HEK293 (cell line): ENCODE results near the gene B4GALNT3.

Experiments
- CTCF ChIA-PET: fragments of 350-600 bp; formaldehyde crosslinking; extraction: SDS; loops from one replicate; lab custom pipeline; 2021; ENCODE audit warnings: antibody characterized with exemption; lab: Yijun Ruan, JAX
- POLR2A ChIA-PET: fragments of 300-600 bp; formaldehyde crosslinking; extraction: SDS; loops from one replicate; lab custom pipeline; 2020; ENCODE audit warnings: antibody characterized with exemption, inconsistent platforms; lab: Yijun Ruan, JAX
- H3K27ac ChIP-seq: fragments of 200-500 bp; sonication (Bioruptor generic); 2 replicates; pipeline ENCODE4 v1.5.1; 2014; ENCODE audit warnings: low read depth, low read length, control low read depth, inconsistent platforms; ENCODE audit errors: extremely low read depth
- H3K36me3 ChIP-seq, 2 experiments: fragments of 200-500 bp in 1 of 2; sonication (Bioruptor generic) in 1 of 2; 1 replicate in 1 of 2; 2 replicates in 1 of 2; pipeline ENCODE4 v1.5.1; 2014 to 2017; ENCODE audit warnings: inconsistent platforms in 2 of 2, low read length in 2 of 2; ENCODE audit not compliant: control insufficient read depth in 2 of 2, insufficient read depth in 1 of 2
- H3K4me1 ChIP-seq: fragments of 200-500 bp; sonication (Bioruptor generic); 2 replicates; pipeline ENCODE4 v1.5.1; 2014; ENCODE audit warnings: mild to moderate bottlenecking, low read length, inconsistent platforms; ENCODE audit not compliant: control insufficient read depth, insufficient read depth
- H3K4me3 ChIP-seq: 2 replicates; pipeline ENCODE4 v1.5.1; 2011; ENCODE audit warnings: low read depth, mild to moderate bottlenecking, control low read depth, low read length, moderate library complexity
- H3K9me3 ChIP-seq: fragments of 200-500 bp; sonication (Bioruptor generic); 2 replicates; pipeline ENCODE4 v1.5.1; 2014; ENCODE audit warnings: low read depth, low read length, inconsistent platforms; ENCODE audit not compliant: control insufficient read depth, insufficient read depth
- EGR2 ChIP-seq: fragments of 450-650 bp; formaldehyde crosslinking; IDR thresholded peaks from 2 replicates; pipeline ENCODE4 v1.5.1; 2016; ENCODE audit warnings: low read depth, missing biosample characterization, missing genetic modification characterization
- HIC1 ChIP-seq: fragments of 450-650 bp; formaldehyde crosslinking; IDR thresholded peaks from 2 replicates; pipeline ENCODE4 v1.5.1; 2016; ENCODE audit warnings: missing biosample characterization, missing genetic modification characterization
- MEIS1 ChIP-seq: sonication (generic); formaldehyde crosslinking; IDR thresholded peaks from 2 replicates; pipeline ENCODE4 v1.8.1; 2022; ENCODE audit warnings: missing genetic modification reagents, mild to moderate bottlenecking, borderline replicate concordance
- PRDM1 ChIP-seq: fragments of 450-650 bp; formaldehyde crosslinking; IDR thresholded peaks from 2 replicates; pipeline ENCODE4; 2016; ENCODE audit warnings: missing biosample characterization, missing genetic modification characterization
- SP2 ChIP-seq: fragments of 450-650 bp; formaldehyde crosslinking; IDR thresholded peaks from 2 replicates; pipeline ENCODE4 v1.5.1; 2016; ENCODE audit warnings: missing biosample characterization, missing genetic modification characterization
- SP7 ChIP-seq: fragments of 450-650 bp; formaldehyde crosslinking; IDR thresholded peaks from 2 replicates; pipeline ENCODE4 v1.5.1; 2016; ENCODE audit warnings: missing biosample characterization, missing genetic modification characterization
- TRIM28 ChIP-seq: IDR thresholded peaks from 2 replicates; pipeline ENCODE4 v1.6.1; 2011; ENCODE audit warnings: low read length, control low read depth, borderline replicate concordance
- WT1 ChIP-seq: fragments of 450-650 bp; formaldehyde crosslinking; IDR thresholded peaks from 2 replicates; pipeline ENCODE4 v1.5.1; 2016; ENCODE audit warnings: missing biosample characterization, missing genetic modification characterization
- ZBTB21 ChIP-seq: fragments of 450-650 bp; formaldehyde crosslinking; IDR thresholded peaks from 2 replicates; pipeline ENCODE4 v1.5.1; 2017; ENCODE audit warnings: missing biosample characterization, missing genetic modification characterization
- ZFHX2 ChIP-seq: fragments of 450-650 bp; formaldehyde crosslinking; conservative IDR thresholded peaks from 2 replicates; pipeline ENCODE4 v1.5.1; 2016; ENCODE audit warnings: missing biosample characterization, missing genetic modification characterization
- ZNF112 ChIP-seq: fragments of 450-650 bp; formaldehyde crosslinking; IDR thresholded peaks from 2 replicates; pipeline ENCODE4 v1.5.0; 2017; ENCODE audit warnings: missing biosample characterization, missing genetic modification characterization
- ZNF174 ChIP-seq: fragments of 450-650 bp; formaldehyde crosslinking; IDR thresholded peaks from 2 replicates; pipeline ENCODE4 v1.5.0; 2017; ENCODE audit warnings: missing biosample characterization, mild to moderate bottlenecking, missing genetic modification characterization
- ZNF211 ChIP-seq: fragments of 450-650 bp; formaldehyde crosslinking; IDR thresholded peaks from 2 replicates; pipeline ENCODE4 v1.5.1; 2016; ENCODE audit warnings: low read depth, missing biosample characterization, missing genetic modification characterization
- ZNF24 ChIP-seq: fragments of 450-650 bp; formaldehyde crosslinking; IDR thresholded peaks from 2 replicates; pipeline ENCODE4 v1.5.1; 2016; ENCODE audit warnings: missing biosample characterization, missing genetic modification characterization
- ZNF274 ChIP-seq, 2 experiments: fragments of 200-500 bp in 1 of 2; fragments of 450-650 bp in 1 of 2; sonication (Bioruptor generic) in 1 of 2; formaldehyde crosslinking in 1 of 2; IDR thresholded peaks; 2 replicates each; pipeline versions ENCODE4 v1.5.1 to v1.6.1; 2014 to 2016; ENCODE audit warnings: borderline replicate concordance in 1 of 2, inconsistent platforms in 1 of 2, low read length in 1 of 2, missing biosample characterization in 1 of 2, missing genetic modification characterization in 1 of 2
- ZNF404 ChIP-seq: fragments of 450-650 bp; formaldehyde crosslinking; IDR thresholded peaks from 2 replicates; pipeline ENCODE4 v1.5.1; 2017; ENCODE audit warnings: missing biosample characterization, missing genetic modification characterization
- ZNF416 ChIP-seq: fragments of 450-650 bp; formaldehyde crosslinking; IDR thresholded peaks from 2 replicates; pipeline ENCODE4 v1.5.1; 2016; ENCODE audit warnings: missing biosample characterization, missing genetic modification characterization
- ZNF433 ChIP-seq: fragments of 450-650 bp; formaldehyde crosslinking; IDR thresholded peaks from 2 replicates; pipeline ENCODE4 v1.5.1; 2016; ENCODE audit warnings: missing biosample characterization, missing genetic modification characterization, low read depth
- ZNF580 ChIP-seq: fragments of 450-650 bp; formaldehyde crosslinking; IDR thresholded peaks from 2 replicates; pipeline ENCODE4 v1.5.1; 2016; ENCODE audit warnings: missing biosample characterization, missing genetic modification characterization
- ZNF623 ChIP-seq: fragments of 450-650 bp; formaldehyde crosslinking; IDR thresholded peaks from 2 replicates; pipeline ENCODE4 v1.5.1; 2016; ENCODE audit warnings: missing biosample characterization, missing genetic modification characterization
- ZNF624 ChIP-seq: fragments of 450-650 bp; formaldehyde crosslinking; IDR thresholded peaks from 2 replicates; pipeline ENCODE4 v1.5.1; 2017; ENCODE audit warnings: missing biosample characterization, missing genetic modification characterization
- ZNF626 ChIP-seq: fragments of 450-650 bp; sonication (Bioruptor Pico); formaldehyde crosslinking; IDR thresholded peaks from 2 replicates; pipeline ENCODE4 v1.5.1; 2018; ENCODE audit warnings: missing biosample characterization, missing genetic modification characterization, inconsistent platforms
- ZNF629 ChIP-seq: fragments of 450-650 bp; formaldehyde crosslinking; IDR thresholded peaks from 2 replicates; pipeline ENCODE4 v1.5.1; 2017; ENCODE audit warnings: missing biosample characterization, missing genetic modification characterization
- ZNF701 ChIP-seq: fragments of 450-650 bp; formaldehyde crosslinking; IDR thresholded peaks from 2 replicates; pipeline ENCODE4 v1.5.1; 2016; ENCODE audit warnings: missing biosample characterization, missing genetic modification characterization
- ZSCAN16 ChIP-seq: fragments of 450-650 bp; formaldehyde crosslinking; IDR thresholded peaks from 2 replicates; pipeline ENCODE4 v1.5.1; 2016; ENCODE audit warnings: missing biosample characterization, missing genetic modification characterization
- TF ChIP-seq, protein P1 (sequence below): fragments of 450-650 bp; formaldehyde crosslinking; IDR thresholded peaks from 2 replicates; pipeline ENCODE4 v1.5.1; 2017; ENCODE audit warnings: missing biosample characterization, missing genetic modification characterization
- TF ChIP-seq, protein P2 (sequence below): fragments of 450-650 bp; formaldehyde crosslinking; IDR thresholded peaks from 2 replicates; pipeline ENCODE4 v1.5.1; 2016; ENCODE audit warnings: missing biosample characterization, missing genetic modification characterization

B4GALNT3 gene

GRCh38 chr12:545835-546234 is 86.1 kb downstream of the B4GALNT3 start:
- ChIA-PET POLR2A (no interaction called here), CTCF (interaction anchor here (1.2 to 3.6 kb wide), 2 partner anchors 93 to 103 kb away, joined by 4 to 37 read pairs; no protein-coding TSS in a partner anchor)
- Histone ChIP-seq H3K36me3 (peaks cover 0 to 15% of the 10 kb centered on the region in 2 experiments; a peak in 2 of 3 replicates), H3K4me3 (no peak overlapping the region), H3K9me3 (no peaks in the 10 kb centered on the region), H3K4me1 (no peaks in the 10 kb centered on the region), H3K27ac (no peak overlapping the region)
- no peak for TF ChIP-seq ZNF24 (tag by site-specific recombination)
- TF ChIP-seq EGR2 (tag by site-specific recombination), result peak; percentile 48; the same call in 1 of the 2 replicates
- peak; percentile 86 for TF ChIP-seq WT1 (tag by site-specific recombination)
- TF ChIP-seq, protein P1, sequence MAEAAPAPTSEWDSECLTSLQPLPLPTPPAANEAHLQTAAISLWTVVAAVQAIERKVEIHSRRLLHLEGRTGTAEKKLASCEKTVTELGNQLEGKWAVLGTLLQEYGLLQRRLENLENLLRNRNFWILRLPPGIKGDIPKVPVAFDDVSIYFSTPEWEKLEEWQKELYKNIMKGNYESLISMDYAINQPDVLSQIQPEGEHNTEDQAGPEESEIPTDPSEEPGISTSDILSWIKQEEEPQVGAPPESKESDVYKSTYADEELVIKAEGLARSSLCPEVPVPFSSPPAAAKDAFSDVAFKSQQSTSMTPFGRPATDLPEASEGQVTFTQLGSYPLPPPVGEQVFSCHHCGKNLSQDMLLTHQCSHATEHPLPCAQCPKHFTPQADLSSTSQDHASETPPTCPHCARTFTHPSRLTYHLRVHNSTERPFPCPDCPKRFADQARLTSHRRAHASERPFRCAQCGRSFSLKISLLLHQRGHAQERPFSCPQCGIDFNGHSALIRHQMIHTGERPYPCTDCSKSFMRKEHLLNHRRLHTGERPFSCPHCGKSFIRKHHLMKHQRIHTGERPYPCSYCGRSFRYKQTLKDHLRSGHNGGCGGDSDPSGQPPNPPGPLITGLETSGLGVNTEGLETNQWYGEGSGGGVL (tag by site-specific recombination), result 0 out of 2 replicates have a peak, but pooled peaks have one; percentile 12

GRCh38 chr12:546265-546919 is 86.7 kb downstream of the B4GALNT3 start:
- no peak overlapping the region for H3K27ac ChIP-seq
- no peaks in the 10 kb centered on the region for H3K9me3 ChIP-seq
- no peak overlapping the region for H3K4me3 ChIP-seq
- peaks cover 0 to 17% of the 10 kb centered on the region in 2 experiments; a peak in 2 of 3 replicates for H3K36me3 ChIP-seq
- CTCF ChIA-PET, result interaction anchor here (0.6 to 3.5 kb wide), 23 partner anchors 8 to 924 kb away, joined by 3 to 119 read pairs (median 5); partner anchors contain the start of gene CCDC77
- POLR2A ChIA-PET, result no interaction called here
- no peaks in the 10 kb centered on the region for H3K4me1 ChIP-seq
- TF ChIP-seq ZNF433 (tag by site-specific recombination) (no peak), SP7 (no peak), ZNF580 (tag by site-specific recombination) (no peak), MEIS1 (no peak), ZNF701 (no peak), ZNF629 (no peak), ZSCAN16 (tag by site-specific recombination) (no peak), EGR2 (tag by site-specific recombination) (peak; percentile 40; the same call in 1 of the 2 replicates), TRIM28 (no peak), ZBTB21 (no peak), ZNF626 (tag by site-specific recombination) (no peak), ZFHX2 (peak; percentile 35; the same call in 1 of the 2 replicates), ZNF274 (IDR thresholded peaks at IDR 0.05; ENCODE audit: low read length) (no peak), ZNF274 (tag by site-specific recombination; IDR thresholded peaks at IDR 0.05; ENCODE audit: borderline replicate concordance) (no peak), ZNF174 (tag by site-specific recombination) (no peak), SP2 (no peak), PRDM1 (peak; percentile 93), ZNF623 (tag by site-specific recombination) (no peak), ZNF416 (tag by site-specific recombination) (no peak), ZNF211 (tag by site-specific recombination) (no peak), HIC1 (no peak), ZNF112 (tag by site-specific recombination) (no peak), ZNF404 (tag by site-specific recombination) (no peak), ZNF624 (tag by site-specific recombination) (no peak)
- TF ChIP-seq, protein P2, sequence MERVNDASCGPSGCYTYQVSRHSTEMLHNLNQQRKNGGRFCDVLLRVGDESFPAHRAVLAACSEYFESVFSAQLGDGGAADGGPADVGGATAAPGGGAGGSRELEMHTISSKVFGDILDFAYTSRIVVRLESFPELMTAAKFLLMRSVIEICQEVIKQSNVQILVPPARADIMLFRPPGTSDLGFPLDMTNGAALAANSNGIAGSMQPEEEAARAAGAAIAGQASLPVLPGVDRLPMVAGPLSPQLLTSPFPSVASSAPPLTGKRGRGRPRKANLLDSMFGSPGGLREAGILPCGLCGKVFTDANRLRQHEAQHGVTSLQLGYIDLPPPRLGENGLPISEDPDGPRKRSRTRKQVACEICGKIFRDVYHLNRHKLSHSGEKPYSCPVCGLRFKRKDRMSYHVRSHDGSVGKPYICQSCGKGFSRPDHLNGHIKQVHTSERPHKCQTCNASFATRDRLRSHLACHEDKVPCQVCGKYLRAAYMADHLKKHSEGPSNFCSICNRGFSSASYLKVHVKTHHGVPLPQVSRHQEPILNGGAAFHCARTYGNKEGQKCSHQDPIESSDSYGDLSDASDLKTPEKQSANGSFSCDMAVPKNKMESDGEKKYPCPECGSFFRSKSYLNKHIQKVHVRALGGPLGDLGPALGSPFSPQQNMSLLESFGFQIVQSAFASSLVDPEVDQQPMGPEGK (tag by site-specific recombination), result 0 out of 2 replicates have a peak, but pooled peaks have one; percentile 7
